Omental fat pad (tissue), 4 donors: ENCODE measurements around the gene ARHGAP26. TPM values are rescaled to one million over a fixed set of nuclear protein-coding genes. Genes with fewer than 3 reads are reported as not detected.

Source experiments
- ATAC-seq: fragments of 150-250 bp; one replicate; pipeline ENCODE4 v1.9.1; 2016; ENCODE audit warnings: mild to moderate bottlenecking, moderate library complexity; ENCODE audit not compliant: low FRiP score
- DNase-seq: peaks from one replicate; pipeline ENCODE4 v3.0.0-alpha.2; 2019; ENCODE audit warnings: low spot score
- total RNA-seq, 4 donors: library from RNA; depleted of rRNA; stranded (reverse); fragments of >200 nt; gene quantifications; one replicate each; pipeline ENCODE4 v1.1.0, GENCODE V29; 2016
- TF ChIP-seq, protein P1 (sequence below), 3 donors: fragments of 450-650 bp; IDR thresholded peaks; one replicate each; pipeline ENCODE4 v1.5.1; 2016 to 2017; ENCODE audit warnings: antibody characterized with exemption in 3 of 3, mild to moderate bottlenecking in 3 of 3, moderate library complexity in 2 of 3

Gene ARHGAP26
- total RNA-seq, 4 donors from 2014 or later, result 40.4 to 134 (median 63.6) TPM

DNA sequence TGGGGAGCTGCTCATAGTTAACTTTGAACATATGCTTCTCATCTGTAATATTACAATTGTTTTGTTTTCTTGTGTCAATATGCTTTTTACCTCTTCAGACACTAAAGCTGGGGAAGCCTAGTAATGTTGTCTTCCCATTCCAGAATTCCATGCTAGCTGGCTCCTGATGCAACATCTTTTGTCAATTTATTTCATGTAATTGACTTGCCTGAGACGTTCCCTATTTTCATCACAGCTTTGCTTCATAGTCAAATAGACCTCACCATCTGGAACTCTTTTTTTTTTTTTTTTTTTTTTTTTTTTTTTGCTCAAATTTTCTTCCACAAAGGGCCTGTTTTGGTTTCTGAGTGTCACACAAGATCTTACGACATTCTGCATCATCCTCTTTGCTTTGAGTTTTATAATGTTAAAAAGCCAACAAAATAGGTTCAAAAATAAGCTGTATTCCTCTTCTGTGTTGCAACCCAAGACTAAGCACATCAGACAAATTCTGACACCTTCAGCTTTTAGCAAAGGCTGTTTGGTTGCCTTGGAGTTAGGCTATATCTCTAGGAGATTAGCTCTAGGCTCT, 398.1 kb downstream of the ARHGAP26 start:
- no peak for ATAC-seq
- TF ChIP-seq, protein P1, sequence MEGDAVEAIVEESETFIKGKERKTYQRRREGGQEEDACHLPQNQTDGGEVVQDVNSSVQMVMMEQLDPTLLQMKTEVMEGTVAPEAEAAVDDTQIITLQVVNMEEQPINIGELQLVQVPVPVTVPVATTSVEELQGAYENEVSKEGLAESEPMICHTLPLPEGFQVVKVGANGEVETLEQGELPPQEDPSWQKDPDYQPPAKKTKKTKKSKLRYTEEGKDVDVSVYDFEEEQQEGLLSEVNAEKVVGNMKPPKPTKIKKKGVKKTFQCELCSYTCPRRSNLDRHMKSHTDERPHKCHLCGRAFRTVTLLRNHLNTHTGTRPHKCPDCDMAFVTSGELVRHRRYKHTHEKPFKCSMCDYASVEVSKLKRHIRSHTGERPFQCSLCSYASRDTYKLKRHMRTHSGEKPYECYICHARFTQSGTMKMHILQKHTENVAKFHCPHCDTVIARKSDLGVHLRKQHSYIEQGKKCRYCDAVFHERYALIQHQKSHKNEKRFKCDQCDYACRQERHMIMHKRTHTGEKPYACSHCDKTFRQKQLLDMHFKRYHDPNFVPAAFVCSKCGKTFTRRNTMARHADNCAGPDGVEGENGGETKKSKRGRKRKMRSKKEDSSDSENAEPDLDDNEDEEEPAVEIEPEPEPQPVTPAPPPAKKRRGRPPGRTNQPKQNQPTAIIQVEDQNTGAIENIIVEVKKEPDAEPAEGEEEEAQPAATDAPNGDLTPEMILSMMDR (IDR thresholded peaks at IDR 0.05), result no peak
- no peak for DNase-seq

- TF ChIP-seq, protein P1 (IDR thresholded peaks at IDR 0.05), result no peak
Measured at GRCh38 chr5:143168921-143169810, 399.0 kb downstream of the ARHGAP26 start.

GRCh38 chr5:143170104-143170503, 399.9 kb downstream of the ARHGAP26 start:
- no peak for ATAC-seq
- TF ChIP-seq, protein P1 (IDR thresholded peaks at IDR 0.05), result no peak
- no peak for DNase-seq

More at GRCh38 chr5:143168921-143169810, 399.0 kb downstream of the ARHGAP26 start:
- DNase-seq (no peak), ATAC-seq (no peak)

DNA sequence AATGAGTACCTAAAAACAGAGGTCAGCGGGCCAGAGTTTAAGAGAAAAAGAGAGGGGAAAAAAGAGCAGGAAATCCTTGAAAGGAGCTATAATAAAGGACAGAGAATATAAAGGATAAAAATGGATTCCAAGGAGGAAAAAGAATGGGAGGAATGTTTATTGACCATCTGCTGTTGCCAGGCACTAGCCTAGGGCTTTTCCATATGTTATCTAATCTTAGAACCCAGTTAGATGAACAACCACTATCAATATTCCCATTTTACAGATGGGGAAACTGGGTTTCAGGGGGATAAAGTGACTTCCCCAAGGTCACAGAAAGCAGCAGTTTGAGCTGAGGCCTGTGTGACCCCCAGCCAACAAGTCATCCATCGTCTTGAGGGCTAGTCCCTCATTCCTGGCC, 400.8 kb downstream of the ARHGAP26 start:
- DNase-seq (no peak), ATAC-seq (no peak)
- TF ChIP-seq, protein P1 (IDR thresholded peaks at IDR 0.05), result no peak

DNA sequence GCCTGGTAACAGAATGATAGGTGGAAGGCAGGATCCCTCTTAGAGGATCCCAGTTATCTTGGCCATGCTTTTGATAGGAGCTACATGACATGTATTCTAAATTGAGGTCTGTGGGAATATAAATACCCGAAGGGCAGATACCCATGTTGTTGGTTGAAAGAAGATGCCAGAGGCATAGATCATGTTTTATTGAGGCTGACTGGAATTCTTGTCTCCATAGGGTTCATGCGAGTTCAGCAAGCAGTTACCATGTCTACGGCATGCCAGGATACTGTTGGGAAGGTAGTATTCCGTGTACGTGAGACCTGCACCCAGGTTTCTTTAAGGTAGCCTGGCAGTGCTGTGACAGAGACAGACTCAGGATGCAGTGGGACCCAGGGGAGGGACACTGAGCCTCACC, 402.6 kb downstream of the ARHGAP26 start:
- no peak for ATAC-seq
- TF ChIP-seq, protein P1 (IDR thresholded peaks at IDR 0.05), result no peak
- DNase-seq, result no peak

GRCh38 chr5:143173139-143173889, 403.1 kb downstream of the ARHGAP26 start:
- no peak for DNase-seq
- no peak for ATAC-seq
- TF ChIP-seq, protein P1 (IDR thresholded peaks at IDR 0.05), result no peak
